Neural cell (in vitro differentiated cells): ENCODE results near the gene PDHX.

Source experiments
- EP300 ChIP-seq: fragments of 450-650 bp; conservative IDR thresholded peaks from 2 replicates; pipeline ENCODE4 v1.6.1; 2014; ENCODE audit warnings: antibody characterized with exemption, mild to moderate bottlenecking, moderate library complexity; ENCODE audit not compliant: poor library complexity, severe bottlenecking
- EZH2 ChIP-seq: fragments of 200-600, 300-800 bp; shearing (Covaris generic), sonication (generic); IDR thresholded peaks from 2 replicates; pipeline ENCODE4 v1.6.1; 2014; ENCODE audit warnings: antibody characterized with exemption, low read length, borderline replicate concordance, mild to moderate bottlenecking; ENCODE audit not compliant: insufficient read depth, poor library complexity, severe bottlenecking
- POLR2AphosphoS5 ChIP-seq: IDR thresholded peaks from 2 replicates; pipeline ENCODE4 v1.6.1; 2012
- RAD21 ChIP-seq: fragments of 450-650 bp; conservative IDR thresholded peaks from 2 replicates; pipeline ENCODE4 v1.6.1; 2014; ENCODE audit warnings: antibody characterized with exemption, mild to moderate bottlenecking, moderate library complexity
- TF ChIP-seq, protein P1 (sequence below): fragments of 450-650 bp; IDR thresholded peaks from 2 replicates; pipeline ENCODE4 v1.5.1; 2014; ENCODE audit warnings: antibody characterized with exemption, mild to moderate bottlenecking, moderate library complexity; ENCODE audit not compliant: poor library complexity, severe bottlenecking

GRCh38 chr11:34938611-34939010, 22.2 kb downstream of the PDHX start:
- TF ChIP-seq, protein P1, sequence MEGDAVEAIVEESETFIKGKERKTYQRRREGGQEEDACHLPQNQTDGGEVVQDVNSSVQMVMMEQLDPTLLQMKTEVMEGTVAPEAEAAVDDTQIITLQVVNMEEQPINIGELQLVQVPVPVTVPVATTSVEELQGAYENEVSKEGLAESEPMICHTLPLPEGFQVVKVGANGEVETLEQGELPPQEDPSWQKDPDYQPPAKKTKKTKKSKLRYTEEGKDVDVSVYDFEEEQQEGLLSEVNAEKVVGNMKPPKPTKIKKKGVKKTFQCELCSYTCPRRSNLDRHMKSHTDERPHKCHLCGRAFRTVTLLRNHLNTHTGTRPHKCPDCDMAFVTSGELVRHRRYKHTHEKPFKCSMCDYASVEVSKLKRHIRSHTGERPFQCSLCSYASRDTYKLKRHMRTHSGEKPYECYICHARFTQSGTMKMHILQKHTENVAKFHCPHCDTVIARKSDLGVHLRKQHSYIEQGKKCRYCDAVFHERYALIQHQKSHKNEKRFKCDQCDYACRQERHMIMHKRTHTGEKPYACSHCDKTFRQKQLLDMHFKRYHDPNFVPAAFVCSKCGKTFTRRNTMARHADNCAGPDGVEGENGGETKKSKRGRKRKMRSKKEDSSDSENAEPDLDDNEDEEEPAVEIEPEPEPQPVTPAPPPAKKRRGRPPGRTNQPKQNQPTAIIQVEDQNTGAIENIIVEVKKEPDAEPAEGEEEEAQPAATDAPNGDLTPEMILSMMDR = no peak
- no peak for TF ChIP-seq EZH2
- TF ChIP-seq EP300 = no peak
- no peak for TF ChIP-seq POLR2AphosphoS5
- TF ChIP-seq RAD21 = no peak
